GM18951 (cell line): ENCODE measurements around the gene MC5R.

Source experiments
- POLR2A ChIP-seq: IDR thresholded peaks from 4 replicates; pipeline ENCODE4 v1.6.1; 2011; ENCODE audit warnings: mild to moderate bottlenecking; ENCODE audit not compliant: insufficient read length, insufficient read depth; ENCODE audit errors: extremely low read depth
- in situ Hi-C: fragments of 300-500 bp; cut with MboI; formaldehyde crosslinking; loops from one replicate; pipeline ENCODE4 v1.12.0; 2022; ENCODE audit warnings: low sequenced_read_pairs, mixed read lengths, inconsistent platforms; ENCODE audit not compliant: unreplicated experiment

The MC5R gene

DNA sequence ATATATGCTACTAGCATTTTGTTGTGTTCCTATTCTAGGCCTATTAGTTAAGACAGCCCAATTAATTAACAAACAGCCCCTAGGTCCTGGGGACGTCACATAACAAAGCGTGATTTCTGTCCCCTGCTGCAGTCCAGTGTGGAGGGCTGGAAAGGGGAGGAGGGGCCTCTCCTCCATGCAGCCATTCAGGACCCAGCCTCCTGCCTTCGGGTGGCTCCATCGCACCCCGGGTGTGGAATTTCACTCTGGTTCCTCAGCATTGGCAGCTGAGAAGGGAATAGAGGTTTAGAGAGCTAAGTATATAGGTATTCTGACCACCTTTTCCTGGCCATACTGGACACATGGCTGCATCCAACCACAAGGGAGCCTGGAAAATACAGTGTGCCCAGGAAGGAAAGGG is 49.0 kb downstream of the MC5R start:
- no peak for TF ChIP-seq POLR2A
- in situ Hi-C loops: no loop called here

DNA sequence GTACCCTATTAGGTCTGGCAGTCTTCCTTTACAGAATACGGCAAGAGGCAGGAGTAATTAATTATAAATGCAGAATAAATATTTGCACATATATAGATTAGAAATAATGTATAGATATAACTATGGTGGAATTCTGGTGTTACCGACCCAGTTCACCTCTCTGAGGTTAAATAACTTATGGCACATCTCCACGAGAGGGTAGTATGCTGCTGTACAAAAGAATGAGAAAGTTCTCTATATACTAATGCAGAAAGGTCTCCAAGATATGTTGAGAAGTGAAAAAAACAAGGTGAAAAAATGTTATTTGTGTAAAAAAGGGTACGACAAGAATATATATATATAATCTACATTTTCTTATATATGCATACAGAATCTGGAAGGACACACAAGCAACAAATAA is 50.6 kb downstream of the MC5R start:
- TF ChIP-seq POLR2A: no peak
- in situ Hi-C loops: no loop called here
